OCI-LY3 (cell line): ENCODE measurements around the gene ADA.
"Not testable (repeated sequence)": the region's sequence is repeated elsewhere in the genome, so short reads cannot be mapped to it uniquely, and the experiment has no call there.

Experiments used
- EZH2phosphoT487 ChIP-seq: fragments of 200-600 bp; shearing (Covaris generic); IDR thresholded peaks from 2 replicates; pipeline ENCODE4 v1.6.1; 2018; ENCODE audit warnings: antibody characterized with exemption, mixed run types, low read depth
- TF ChIP-seq, protein P1 (sequence below): fragments of 200-600, 300-600 bp; sonication (generic); IDR thresholded peaks from 2 replicates; pipeline ENCODE4 v1.5.1; 2014; ENCODE audit warnings: antibody characterized with exemption, low read length, low read depth

DNA sequence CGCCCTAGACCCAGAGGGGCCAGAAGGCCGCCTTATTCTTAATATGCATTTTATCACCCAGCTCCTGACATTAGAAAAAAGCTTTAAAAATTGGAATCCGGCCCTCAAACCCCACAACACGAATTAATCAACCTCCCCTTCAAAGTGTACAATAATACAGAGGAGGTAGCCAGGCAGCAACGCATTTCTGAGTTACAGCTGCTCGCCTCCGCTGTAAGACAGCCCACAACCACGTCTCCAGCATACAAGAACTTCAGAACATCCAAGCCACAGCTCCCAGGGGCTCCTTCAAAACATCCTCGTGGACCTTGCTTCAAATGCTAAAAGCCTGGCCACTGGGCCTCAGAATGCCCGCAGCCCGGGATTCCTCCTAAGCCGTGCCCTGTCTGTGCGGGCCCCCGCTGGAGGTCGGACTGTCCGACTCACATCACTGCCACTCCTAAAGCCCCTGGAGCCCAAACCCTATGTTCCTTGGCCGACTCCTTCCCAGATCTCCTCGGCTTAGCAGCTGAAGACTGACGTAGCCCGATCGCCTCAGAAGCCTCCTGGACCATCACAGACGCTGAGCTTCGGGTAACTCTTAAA, 20.9 kb upstream of the ADA start:
- TF ChIP-seq, protein P1, sequence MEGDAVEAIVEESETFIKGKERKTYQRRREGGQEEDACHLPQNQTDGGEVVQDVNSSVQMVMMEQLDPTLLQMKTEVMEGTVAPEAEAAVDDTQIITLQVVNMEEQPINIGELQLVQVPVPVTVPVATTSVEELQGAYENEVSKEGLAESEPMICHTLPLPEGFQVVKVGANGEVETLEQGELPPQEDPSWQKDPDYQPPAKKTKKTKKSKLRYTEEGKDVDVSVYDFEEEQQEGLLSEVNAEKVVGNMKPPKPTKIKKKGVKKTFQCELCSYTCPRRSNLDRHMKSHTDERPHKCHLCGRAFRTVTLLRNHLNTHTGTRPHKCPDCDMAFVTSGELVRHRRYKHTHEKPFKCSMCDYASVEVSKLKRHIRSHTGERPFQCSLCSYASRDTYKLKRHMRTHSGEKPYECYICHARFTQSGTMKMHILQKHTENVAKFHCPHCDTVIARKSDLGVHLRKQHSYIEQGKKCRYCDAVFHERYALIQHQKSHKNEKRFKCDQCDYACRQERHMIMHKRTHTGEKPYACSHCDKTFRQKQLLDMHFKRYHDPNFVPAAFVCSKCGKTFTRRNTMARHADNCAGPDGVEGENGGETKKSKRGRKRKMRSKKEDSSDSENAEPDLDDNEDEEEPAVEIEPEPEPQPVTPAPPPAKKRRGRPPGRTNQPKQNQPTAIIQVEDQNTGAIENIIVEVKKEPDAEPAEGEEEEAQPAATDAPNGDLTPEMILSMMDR = not testable (repeated sequence)
- not testable (repeated sequence) for TF ChIP-seq EZH2phosphoT487
